NCI-H82 treated with DMSO at 0.1 percent for 48 hours (cell line): ENCODE measurements around the gene RAB3GAP1.

ENCODE experiments used
- DNase-seq: peaks from one replicate; lab custom pipeline; 2025; ENCODE audit not compliant: unreplicated experiment; lab: John Stamatoyannopoulos, UW

The RAB3GAP1 gene

DNA sequence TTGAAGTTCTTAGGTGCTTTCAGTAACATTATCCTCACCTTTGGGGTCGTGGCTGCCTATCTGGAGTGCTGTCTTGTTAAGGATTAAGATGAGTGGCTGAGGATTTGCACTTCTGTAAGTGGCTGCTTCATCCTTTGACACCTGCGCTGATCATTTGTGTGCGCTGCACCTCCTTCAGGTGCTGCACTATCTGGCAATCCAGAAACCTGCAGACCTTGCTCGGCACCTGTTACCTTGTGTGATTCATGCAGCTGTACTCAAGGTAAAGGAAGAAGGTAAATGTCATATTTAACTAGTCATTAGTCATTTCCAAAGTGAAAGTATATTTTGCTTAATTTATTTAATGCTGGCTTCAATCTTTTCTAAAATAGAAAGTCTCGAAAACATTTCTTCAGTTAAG is 110.3 kb downstream of the RAB3GAP1 start:
- no peak for DNase-seq

DNA sequence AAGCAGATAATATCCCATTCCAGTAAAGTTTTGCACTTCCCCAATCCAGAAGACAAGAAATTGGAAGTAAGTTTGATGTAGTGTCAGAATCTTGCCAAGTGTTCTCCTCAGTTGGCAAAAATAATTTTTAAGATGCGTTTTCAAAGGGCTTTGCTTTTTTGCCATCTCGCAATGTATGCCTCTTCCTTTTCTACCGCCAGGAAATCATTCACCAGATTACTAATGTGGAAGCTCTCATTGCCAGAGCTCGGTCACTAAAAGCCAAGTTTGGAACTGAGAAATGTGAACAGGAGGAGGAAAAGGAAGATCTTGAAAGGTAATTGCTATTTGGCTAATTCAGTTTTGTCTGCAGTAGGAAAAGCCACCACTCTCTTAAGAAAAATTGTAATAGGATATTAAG is 110.7 kb downstream of the RAB3GAP1 start:
- no peak for DNase-seq

DNA sequence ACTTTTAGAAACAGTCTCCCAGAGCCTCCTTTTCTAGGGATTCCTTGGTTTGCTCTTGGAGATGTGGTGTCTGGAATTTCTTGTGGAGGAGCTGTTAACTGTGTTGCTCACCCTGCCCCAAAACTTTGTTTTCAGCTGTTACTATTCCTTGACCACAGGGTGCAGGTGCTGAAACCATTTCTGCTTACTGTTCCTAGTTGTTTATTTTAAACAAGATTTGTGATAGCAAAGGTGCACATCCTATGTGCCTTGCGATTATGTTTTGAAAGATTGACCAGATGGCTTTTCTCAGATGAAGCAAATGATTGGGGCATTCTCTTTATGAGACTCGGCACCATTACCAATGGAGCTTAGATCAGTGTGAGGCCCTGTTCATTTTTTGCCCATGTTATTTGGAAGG is 111.2 kb downstream of the RAB3GAP1 start:
- no peak for DNase-seq

- DNase-seq: no peak
Observed at GRCh38 chr2:135163901-135164300, 111.8 kb downstream of the RAB3GAP1 start.

- DNase-seq: no peak
Observed at GRCh38 chr2:135164431-135164830, 112.3 kb downstream of the RAB3GAP1 start.

GRCh38 chr2:135167273-135167672 is 115.2 kb downstream of the RAB3GAP1 start:
- DNase-seq: no peak

GRCh38 chr2:135168204-135168856 is 116.2 kb downstream of the RAB3GAP1 start:
- no peak for DNase-seq

- DNase-seq: no peak
Observed at GRCh38 chr2:135169900-135170753, 118.0 kb downstream of the RAB3GAP1 start.

GRCh38 chr2:135174049-135174809 is 122.1 kb downstream of the RAB3GAP1 start:
- DNase-seq: no peak

DNA sequence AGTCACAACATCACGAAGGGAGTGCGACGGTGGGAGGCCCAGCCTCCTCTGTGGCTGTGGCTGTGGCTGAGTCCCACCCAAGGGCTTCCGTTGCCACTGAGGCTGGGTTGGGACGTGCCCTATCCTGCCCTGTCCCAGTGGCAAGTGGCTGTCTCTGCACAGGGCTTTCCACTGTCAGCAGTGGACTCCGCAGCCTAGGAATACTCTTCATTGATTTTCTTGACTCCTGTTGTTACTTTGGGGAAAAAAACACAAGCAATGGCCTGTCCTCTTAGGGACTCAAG is 122.7 kb downstream of the RAB3GAP1 start:
- DNase-seq: no peak

DNA sequence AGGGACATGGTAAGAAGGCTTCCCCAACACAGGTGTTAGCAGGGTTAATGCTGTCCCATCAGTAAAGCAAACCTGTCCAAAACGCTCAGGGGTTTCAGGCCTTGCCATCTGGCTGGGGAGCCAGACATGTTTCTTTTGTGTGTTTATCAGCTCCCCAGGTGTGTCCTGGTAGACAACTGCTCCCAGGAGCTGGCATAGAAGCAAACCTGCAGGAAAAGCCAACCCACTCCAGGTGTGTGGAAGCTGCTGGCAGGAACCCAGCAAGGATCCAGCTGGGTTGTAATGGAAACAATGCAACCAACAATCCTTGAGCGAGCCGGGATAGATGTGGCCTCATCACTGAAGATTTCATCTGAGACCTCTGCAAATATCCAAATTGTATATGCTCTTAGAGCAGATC is 123.1 kb downstream of the RAB3GAP1 start:
- no peak for DNase-seq

GRCh38 chr2:135179689-135180088 is 127.6 kb downstream of the RAB3GAP1 start:
- DNase-seq: no peak

- DNase-seq: no peak
Observed at GRCh38 chr2:135182190-135182589, 130.1 kb downstream of the RAB3GAP1 start.

DNA sequence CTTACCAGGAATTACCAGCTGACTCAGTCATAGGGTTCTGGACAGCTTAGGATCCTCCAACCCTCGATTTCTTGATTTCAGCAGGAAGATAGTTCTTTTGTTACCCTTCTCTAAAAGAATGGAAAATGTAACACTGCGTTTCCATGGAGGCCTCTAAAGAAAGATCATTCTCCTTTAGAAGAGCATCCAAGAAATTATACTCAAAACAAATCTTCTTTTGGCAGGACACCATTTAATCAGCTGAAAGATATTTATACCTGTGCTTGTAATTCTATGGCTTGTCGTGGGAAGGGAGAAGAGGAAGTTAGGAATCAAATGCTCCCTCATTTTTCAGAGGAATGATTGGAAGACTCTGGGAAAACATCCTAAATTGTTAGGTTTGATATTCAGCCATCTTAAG is 130.5 kb downstream of the RAB3GAP1 start:
- no peak for DNase-seq

DNA sequence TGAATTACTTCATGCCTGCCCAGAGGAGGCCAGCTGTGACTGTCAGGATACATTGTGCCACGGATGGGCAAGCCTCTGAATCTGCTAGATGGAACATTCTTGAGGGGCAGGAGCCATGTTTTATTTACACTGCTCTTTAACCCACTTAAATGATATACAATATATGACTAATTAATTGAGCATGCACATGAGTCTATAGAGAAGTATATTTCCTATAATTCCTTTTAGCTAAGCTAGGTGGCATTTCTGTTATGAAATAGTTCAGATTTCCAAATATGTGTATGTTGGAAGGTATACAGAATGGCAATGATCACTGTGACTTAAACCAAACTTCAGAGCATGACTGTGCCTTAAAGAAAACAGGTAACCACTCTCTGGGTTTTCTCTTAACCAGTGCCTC is 131.7 kb downstream of the RAB3GAP1 start:
- no peak for DNase-seq

DNA sequence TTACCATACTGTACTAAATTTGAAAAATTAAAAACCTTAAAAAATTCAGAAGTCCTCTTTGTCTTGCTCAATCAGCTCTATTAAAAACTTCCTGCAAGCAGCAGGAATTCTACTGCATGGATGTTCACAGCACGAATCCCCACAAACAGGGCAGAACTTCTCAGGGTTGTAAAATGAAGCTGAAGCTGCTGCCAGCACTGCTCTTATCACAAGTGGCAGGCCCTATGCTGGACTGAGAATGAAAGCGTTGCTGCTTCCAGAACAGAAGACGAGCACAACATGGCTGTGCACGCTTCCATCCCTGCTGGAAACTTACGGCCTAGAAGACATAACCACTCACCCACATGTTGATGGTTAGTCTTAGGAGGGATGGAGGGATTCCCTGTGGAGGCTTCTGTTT is 134.0 kb downstream of the RAB3GAP1 start:
- DNase-seq: no peak

- no peak for DNase-seq
Observed at GRCh38 chr2:135187270-135187669, 135.2 kb downstream of the RAB3GAP1 start.

DNA sequence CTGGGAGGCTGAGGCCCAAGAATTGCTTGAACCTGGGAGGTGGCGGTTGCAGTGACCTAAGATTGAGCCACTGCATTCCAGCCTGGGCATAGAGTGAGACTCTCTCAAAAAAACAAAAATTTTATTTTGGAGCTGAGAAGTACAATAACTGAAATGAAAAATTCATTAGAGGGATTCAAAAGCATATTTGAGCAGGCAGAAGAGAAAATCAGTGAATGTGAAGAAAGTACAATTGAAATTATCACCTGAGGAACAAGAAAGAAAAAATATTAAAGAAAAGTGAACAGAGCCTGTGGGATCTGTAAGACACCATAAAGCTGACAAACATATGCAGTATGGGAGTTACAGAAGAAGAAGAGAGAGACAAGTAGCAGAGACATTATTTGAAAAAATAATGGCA is 137.1 kb downstream of the RAB3GAP1 start:
- no peak for DNase-seq

DNA sequence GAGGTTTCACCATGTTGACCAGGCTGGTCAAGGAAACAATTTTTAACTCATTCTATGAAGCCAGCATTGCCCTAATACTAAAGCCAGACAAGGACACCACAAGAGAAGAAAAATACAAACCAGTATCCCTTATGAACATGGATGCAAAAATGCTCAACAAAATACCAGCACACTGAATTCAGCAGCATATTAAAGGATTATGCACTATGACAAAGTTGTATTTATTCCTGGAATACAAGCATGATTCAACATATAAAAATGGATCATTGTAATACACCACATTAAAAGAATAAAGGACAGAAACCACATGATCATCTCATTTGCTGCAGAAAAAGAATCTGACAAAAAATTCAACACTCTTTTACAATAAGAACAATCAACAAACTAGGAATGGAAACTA is 138.7 kb downstream of the RAB3GAP1 start:
- no peak for DNase-seq

- DNase-seq: no peak
Observed at GRCh38 chr2:135198481-135198880, 146.4 kb downstream of the RAB3GAP1 start.

- no peak for DNase-seq
Observed at GRCh38 chr2:135202751-135203150, 150.7 kb downstream of the RAB3GAP1 start.

DNA sequence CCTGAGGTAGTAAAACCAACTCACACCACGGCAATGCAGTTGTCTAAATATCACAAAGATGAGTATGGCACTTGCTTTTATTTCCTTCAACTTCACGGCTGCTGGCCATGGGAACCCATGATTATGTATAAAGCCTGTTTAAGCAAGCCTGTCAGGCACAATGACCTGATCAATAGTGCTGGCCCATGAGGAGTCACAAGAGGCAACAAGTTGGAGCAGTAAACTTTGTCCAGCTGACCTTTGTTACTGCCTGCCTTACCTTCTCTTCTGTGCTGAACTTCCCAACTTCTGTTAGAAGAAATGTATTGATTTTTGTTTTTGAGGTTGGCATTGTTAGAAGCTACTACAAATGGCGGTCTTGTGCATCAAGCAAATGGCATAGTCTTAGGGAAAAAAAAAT is 151.9 kb downstream of the RAB3GAP1 start:
- no peak for DNase-seq
